HepG2 (cell line): ENCODE data around the gene ESR1. TPM values are rescaled to one million over a fixed set of nuclear protein-coding genes. Genes with fewer than 3 reads are reported as not detected.

Experiments used
- ATAC-seq: fragments of 200-7000 bp; cut with Tn5 transposase; 3 replicates; pipeline ENCODE4 v1.9.1; 2020; ENCODE audit warnings: mild to moderate bottlenecking, moderate library complexity
- BruUV-seq: library from RNA; stranded (reverse); fragments of 400-500 nt; replicated peaks from 2 replicates; lab custom pipeline; 2021; lab: Mats Ljungman, UMichigan
- CTCF ChIA-PET: fragments of 300-600 bp; formaldehyde crosslinking; extraction: SDS; loops from one replicate; lab custom pipeline; 2021; ENCODE audit warnings: low total read pairs, inconsistent platforms, low intra/inter-chr PET ratio; lab: Yijun Ruan, JAX
- POLR2A ChIA-PET: fragments of 350-600 bp; sonication (Branson Sonifier 250); formaldehyde crosslinking; loops from one replicate; lab custom pipeline; 2020; ENCODE audit warnings: antibody characterized with exemption, inconsistent platforms; lab: Yijun Ruan, JAX
- DNase-seq: peaks from one replicate; pipeline ENCODE4 v3.0.0-alpha.2; 2015; ENCODE audit warnings: low spot score
- FAIRE-seq: peaks from 3 replicates; lab custom pipeline; 2011; peaks lifted over from hg19 to GRCh38; lab: Jason Lieb, UNC
- H2AFZ ChIP-seq: one replicate; pipeline ENCODE4 v1.6.1; 2011; ENCODE audit warnings: low read length, inconsistent platforms
- H3K27ac ChIP-seq: fragments of 300-600 bp; 3 replicates; pipeline ENCODE4 v1.8.0; 2011; ENCODE audit warnings: mixed run types, mild to moderate bottlenecking, mixed read lengths, low read length, inconsistent platforms; ENCODE audit not compliant: insufficient read depth; ENCODE audit errors: extremely low read length
- H3K27me3 ChIP-seq, 2 experiments: fragments of 200-600 bp in 1 of 2; 2 replicates in 1 of 2; 3 replicates in 1 of 2; pipeline versions ENCODE4 v1.6.0 to v1.8.0; 2011; ENCODE audit warnings: low read length in 2 of 2, mild to moderate bottlenecking in 2 of 2, moderate library complexity in 2 of 2, inconsistent platforms in 1 of 2; ENCODE audit not compliant: insufficient read depth in 2 of 2, control insufficient read depth in 1 of 2
- H3K36me3 ChIP-seq, 2 experiments: fragments of 200-600 bp in 1 of 2; replicated peaks in 1 of 2; 2 replicates in 1 of 2; 3 replicates in 1 of 2; pipeline versions ENCODE4 v1.5.1 to v1.8.0; 2011; ENCODE audit warnings: low read length in 2 of 2, inconsistent platforms in 1 of 2; ENCODE audit not compliant: insufficient read depth in 2 of 2, control insufficient read depth in 1 of 2
- H3K4me1 ChIP-seq: 2 replicates; pipeline ENCODE4 v1.5.1; 2012; ENCODE audit warnings: low read length, inconsistent platforms; ENCODE audit not compliant: insufficient read depth
- H3K4me2 ChIP-seq: 2 replicates; pipeline ENCODE4 v1.6.0; 2011; ENCODE audit warnings: low read depth, low read length, inconsistent platforms
- H3K4me3 ChIP-seq, 3 experiments: fragments of 200-600 bp in 1 of 3; sonication (generic), shearing (Covaris generic) in 1 of 3; replicated peaks in 1 of 3; 2 replicates each; pipeline ENCODE4 v1.5.1; 2011 to 2016; ENCODE audit warnings: low read length in 3 of 3, inconsistent platforms in 2 of 3, low read depth in 2 of 3, mild to moderate bottlenecking in 2 of 3, control low read depth in 1 of 3, mixed read lengths in 1 of 3; ENCODE audit not compliant: insufficient read depth in 1 of 3
- H3K79me2 ChIP-seq: one replicate; pipeline ENCODE4 v1.6.1; 2011; ENCODE audit warnings: low read length, inconsistent platforms; ENCODE audit not compliant: insufficient read depth
- H3K9ac ChIP-seq: 2 replicates; pipeline ENCODE4 v1.6.0; 2011; ENCODE audit warnings: mild to moderate bottlenecking, low read depth, low read length, inconsistent platforms; ENCODE audit not compliant: insufficient read depth
- H3K9me3 ChIP-seq: 2 replicates; pipeline ENCODE4 v1.5.1; 2012; ENCODE audit warnings: mild to moderate bottlenecking, low read length
- H4K20me1 ChIP-seq: 2 replicates; pipeline ENCODE4 v1.6.0; 2011; ENCODE audit warnings: inconsistent platforms, mild to moderate bottlenecking, low read length, moderate library complexity; ENCODE audit not compliant: insufficient read depth
- AKAP8 ChIP-seq: sonication (generic); formaldehyde crosslinking; IDR thresholded peaks from 2 replicates; pipeline ENCODE4 v1.5.1; 2020; ENCODE audit warnings: mild to moderate bottlenecking, missing genetic modification reagents
- NFKB2 ChIP-seq: sonication (generic); formaldehyde crosslinking; IDR thresholded peaks from 2 replicates; pipeline ENCODE4 v1.4.0; 2020; ENCODE audit warnings: missing genetic modification reagents, borderline replicate concordance
- SMAD1 ChIP-seq: sonication (generic); formaldehyde crosslinking; IDR thresholded peaks from 2 replicates; pipeline ENCODE4 v1.4.0; 2020; ENCODE audit warnings: missing genetic modification reagents, low read depth, mild to moderate bottlenecking, borderline replicate concordance
- SYNCRIP ChIP-seq: fragments of 200-400 bp; formaldehyde crosslinking; IDR thresholded peaks from 2 replicates; pipeline ENCODE4 v1.6.1; 2018; ENCODE audit warnings: mild to moderate bottlenecking, low read depth, low read length; ENCODE audit not compliant: insufficient read depth
- ZMYM2 ChIP-seq: sonication (generic); formaldehyde crosslinking; IDR thresholded peaks from 2 replicates; pipeline ENCODE4 v1.8.0; 2022; ENCODE audit warnings: mild to moderate bottlenecking, missing genetic modification reagents
- ZNF780A ChIP-seq: sonication (generic); formaldehyde crosslinking; IDR thresholded peaks from 2 replicates; pipeline ENCODE4 v1.8.0; 2022; ENCODE audit warnings: mild to moderate bottlenecking, missing genetic modification reagents, moderate library complexity
- WGBS: methylation state at CpG from one replicate; pipeline ENCODE4 v1.1.6; 2017; ENCODE audit warnings: low lambda C conversion rate; 5-methylcytosine and 5-hydroxymethylcytosine counted together
- in situ Hi-C: cut with HindIII; loops from 2 replicates; pipeline ENCODE4 v1.10.0; 2017; ENCODE audit warnings: low pct_unique_long_range_greater_than_20kb; ENCODE audit not compliant: extremely low pct_ligation_motif_present
- intact Hi-C: fragments of 100-400 bp; cut with micrococcal nuclease; formaldehyde crosslinking; loops from one replicate; pipeline ENCODE4 v1.10.0; 2022; ENCODE audit not compliant: unreplicated experiment
- polyA plus RNA-seq, 8 experiments: library from polyadenylated mRNA; depleted of rRNA in 3 of 8; stranded (reverse) in 7 of 8; unstranded in 1 of 8; fragments of >200 nt; fragmentation: Illumina TruSeq in 4 of 8; extraction: Trizol in 4 of 8; gene quantifications; 2 replicates each; pipeline versions ENCODE4 v1.2.1 to v1.2.3, GENCODE V29; 2011 to 2016; ENCODE audit warnings: low read depth in 4 of 8, missing spikeins in 1 of 8, mixed read lengths in 1 of 8; ENCODE audit not compliant: insufficient read depth in 1 of 8
- total RNA-seq, 5 experiments: library from RNA; depleted of rRNA; stranded (reverse); fragments of >200 nt; fragmentation: Illumina TruSeq; extraction: Trizol; gene quantifications; 2 replicates each; pipeline ENCODE4 v1.2.3, GENCODE V29; 2016; ENCODE audit warnings: low read depth in 1 of 5
- TF ChIP-seq, protein P1 (sequence below): sonication (generic); formaldehyde crosslinking; conservative IDR thresholded peaks from 2 replicates; pipeline ENCODE4 v1.4.0; 2020; ENCODE audit warnings: missing genetic modification reagents
- TF ChIP-seq, protein P2 (sequence below): sonication (generic); formaldehyde crosslinking; conservative IDR thresholded peaks from 2 replicates; pipeline ENCODE4 v1.8.1; 2023; ENCODE audit warnings: missing genetic modification reagents
- TF ChIP-seq, protein P3 (sequence below): sonication (generic); formaldehyde crosslinking; IDR thresholded peaks from 2 replicates; pipeline ENCODE4 v1.4.0; 2020; ENCODE audit warnings: mild to moderate bottlenecking, missing genetic modification reagents

Gene ESR1
- total and polyA plus RNA-seq, 2 of the 13 experiments (the other 11 are each of a cell fraction or from before 2014, with no cell fraction given): not detected

DNA sequence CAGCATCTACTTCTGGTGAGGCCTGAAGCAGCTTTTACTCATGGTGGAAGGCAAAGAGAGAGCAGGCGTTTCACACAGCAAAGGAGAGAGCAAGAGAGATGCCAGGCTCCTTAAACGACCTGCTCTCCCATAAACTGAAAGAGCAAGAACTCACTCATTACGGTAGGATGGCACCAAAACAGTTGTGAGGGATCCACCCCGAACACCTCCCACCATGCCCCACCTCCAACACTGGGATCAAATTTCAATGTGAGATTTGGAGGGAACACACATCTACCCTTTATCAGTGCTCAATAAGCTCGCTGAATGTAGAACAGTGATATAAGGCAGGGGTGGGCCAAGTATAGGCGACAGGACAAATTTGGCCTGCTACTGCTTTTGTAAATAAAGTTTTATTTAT, 244.6 kb downstream of the ESR1 start:
- H3K9me3 ChIP-seq: no peaks in the 10 kb centered on the region
- 0 out of 2 replicates have a peak, but pooled peaks cover 7% of the 10 kb centered on the region for H3K4me1 ChIP-seq
- no peaks in the 10 kb centered on the region for H3K79me2 ChIP-seq
- no peak for DNase-seq
- no peak overlapping the region for H3K4me2 ChIP-seq
- H3K36me3 ChIP-seq: no peaks in the 10 kb centered on the region
- H3K4me3 ChIP-seq: no peak overlapping the region
- FAIRE-seq: no peak
- H2AFZ ChIP-seq: no peak overlapping the region
- in situ Hi-C loops (no loop called here), intact Hi-C loops (no loop called here)
- no peaks in the 10 kb centered on the region for H4K20me1 ChIP-seq
- no peak for TF ChIP-seq SMAD1 (CRISPR knock-in tag)
- TF ChIP-seq ZMYM2 (CRISPR knock-in tag): no peak
- no peak for TF ChIP-seq NFKB2 (CRISPR knock-in tag)
- TF ChIP-seq ZNF780A (CRISPR knock-in tag): no peak
- TF ChIP-seq, protein P1, sequence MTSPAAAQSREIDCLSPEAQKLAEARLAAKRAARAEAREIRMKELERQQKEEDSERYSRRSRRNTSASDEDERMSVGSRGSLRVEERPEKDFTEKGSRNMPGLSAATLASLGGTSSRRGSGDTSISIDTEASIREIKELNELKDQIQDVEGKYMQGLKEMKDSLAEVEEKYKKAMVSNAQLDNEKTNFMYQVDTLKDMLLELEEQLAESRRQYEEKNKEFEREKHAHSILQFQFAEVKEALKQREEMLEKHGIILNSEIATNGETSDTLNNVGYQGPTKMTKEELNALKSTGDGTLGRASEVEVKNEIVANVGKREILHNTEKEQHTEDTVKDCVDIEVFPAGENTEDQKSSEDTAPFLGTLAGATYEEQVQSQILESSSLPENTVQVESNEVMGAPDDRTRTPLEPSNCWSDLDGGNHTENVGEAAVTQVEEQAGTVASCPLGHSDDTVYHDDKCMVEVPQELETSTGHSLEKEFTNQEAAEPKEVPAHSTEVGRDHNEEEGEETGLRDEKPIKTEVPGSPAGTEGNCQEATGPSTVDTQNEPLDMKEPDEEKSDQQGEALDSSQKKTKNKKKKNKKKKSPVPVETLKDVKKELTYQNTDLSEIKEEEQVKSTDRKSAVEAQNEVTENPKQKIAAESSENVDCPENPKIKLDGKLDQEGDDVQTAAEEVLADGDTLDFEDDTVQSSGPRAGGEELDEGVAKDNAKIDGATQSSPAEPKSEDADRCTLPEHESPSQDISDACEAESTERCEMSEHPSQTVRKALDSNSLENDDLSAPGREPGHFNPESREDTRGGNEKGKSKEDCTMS (CRISPR knock-in tag): no peak
- TF ChIP-seq, protein P2, sequence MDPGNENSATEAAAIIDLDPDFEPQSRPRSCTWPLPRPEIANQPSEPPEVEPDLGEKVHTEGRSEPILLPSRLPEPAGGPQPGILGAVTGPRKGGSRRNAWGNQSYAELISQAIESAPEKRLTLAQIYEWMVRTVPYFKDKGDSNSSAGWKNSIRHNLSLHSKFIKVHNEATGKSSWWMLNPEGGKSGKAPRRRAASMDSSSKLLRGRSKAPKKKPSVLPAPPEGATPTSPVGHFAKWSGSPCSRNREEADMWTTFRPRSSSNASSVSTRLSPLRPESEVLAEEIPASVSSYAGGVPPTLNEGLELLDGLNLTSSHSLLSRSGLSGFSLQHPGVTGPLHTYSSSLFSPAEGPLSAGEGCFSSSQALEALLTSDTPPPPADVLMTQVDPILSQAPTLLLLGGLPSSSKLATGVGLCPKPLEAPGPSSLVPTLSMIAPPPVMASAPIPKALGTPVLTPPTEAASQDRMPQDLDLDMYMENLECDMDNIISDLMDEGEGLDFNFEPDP (CRISPR knock-in tag): no peak
- TF ChIP-seq SYNCRIP: no peak
- TF ChIP-seq, protein P3, sequence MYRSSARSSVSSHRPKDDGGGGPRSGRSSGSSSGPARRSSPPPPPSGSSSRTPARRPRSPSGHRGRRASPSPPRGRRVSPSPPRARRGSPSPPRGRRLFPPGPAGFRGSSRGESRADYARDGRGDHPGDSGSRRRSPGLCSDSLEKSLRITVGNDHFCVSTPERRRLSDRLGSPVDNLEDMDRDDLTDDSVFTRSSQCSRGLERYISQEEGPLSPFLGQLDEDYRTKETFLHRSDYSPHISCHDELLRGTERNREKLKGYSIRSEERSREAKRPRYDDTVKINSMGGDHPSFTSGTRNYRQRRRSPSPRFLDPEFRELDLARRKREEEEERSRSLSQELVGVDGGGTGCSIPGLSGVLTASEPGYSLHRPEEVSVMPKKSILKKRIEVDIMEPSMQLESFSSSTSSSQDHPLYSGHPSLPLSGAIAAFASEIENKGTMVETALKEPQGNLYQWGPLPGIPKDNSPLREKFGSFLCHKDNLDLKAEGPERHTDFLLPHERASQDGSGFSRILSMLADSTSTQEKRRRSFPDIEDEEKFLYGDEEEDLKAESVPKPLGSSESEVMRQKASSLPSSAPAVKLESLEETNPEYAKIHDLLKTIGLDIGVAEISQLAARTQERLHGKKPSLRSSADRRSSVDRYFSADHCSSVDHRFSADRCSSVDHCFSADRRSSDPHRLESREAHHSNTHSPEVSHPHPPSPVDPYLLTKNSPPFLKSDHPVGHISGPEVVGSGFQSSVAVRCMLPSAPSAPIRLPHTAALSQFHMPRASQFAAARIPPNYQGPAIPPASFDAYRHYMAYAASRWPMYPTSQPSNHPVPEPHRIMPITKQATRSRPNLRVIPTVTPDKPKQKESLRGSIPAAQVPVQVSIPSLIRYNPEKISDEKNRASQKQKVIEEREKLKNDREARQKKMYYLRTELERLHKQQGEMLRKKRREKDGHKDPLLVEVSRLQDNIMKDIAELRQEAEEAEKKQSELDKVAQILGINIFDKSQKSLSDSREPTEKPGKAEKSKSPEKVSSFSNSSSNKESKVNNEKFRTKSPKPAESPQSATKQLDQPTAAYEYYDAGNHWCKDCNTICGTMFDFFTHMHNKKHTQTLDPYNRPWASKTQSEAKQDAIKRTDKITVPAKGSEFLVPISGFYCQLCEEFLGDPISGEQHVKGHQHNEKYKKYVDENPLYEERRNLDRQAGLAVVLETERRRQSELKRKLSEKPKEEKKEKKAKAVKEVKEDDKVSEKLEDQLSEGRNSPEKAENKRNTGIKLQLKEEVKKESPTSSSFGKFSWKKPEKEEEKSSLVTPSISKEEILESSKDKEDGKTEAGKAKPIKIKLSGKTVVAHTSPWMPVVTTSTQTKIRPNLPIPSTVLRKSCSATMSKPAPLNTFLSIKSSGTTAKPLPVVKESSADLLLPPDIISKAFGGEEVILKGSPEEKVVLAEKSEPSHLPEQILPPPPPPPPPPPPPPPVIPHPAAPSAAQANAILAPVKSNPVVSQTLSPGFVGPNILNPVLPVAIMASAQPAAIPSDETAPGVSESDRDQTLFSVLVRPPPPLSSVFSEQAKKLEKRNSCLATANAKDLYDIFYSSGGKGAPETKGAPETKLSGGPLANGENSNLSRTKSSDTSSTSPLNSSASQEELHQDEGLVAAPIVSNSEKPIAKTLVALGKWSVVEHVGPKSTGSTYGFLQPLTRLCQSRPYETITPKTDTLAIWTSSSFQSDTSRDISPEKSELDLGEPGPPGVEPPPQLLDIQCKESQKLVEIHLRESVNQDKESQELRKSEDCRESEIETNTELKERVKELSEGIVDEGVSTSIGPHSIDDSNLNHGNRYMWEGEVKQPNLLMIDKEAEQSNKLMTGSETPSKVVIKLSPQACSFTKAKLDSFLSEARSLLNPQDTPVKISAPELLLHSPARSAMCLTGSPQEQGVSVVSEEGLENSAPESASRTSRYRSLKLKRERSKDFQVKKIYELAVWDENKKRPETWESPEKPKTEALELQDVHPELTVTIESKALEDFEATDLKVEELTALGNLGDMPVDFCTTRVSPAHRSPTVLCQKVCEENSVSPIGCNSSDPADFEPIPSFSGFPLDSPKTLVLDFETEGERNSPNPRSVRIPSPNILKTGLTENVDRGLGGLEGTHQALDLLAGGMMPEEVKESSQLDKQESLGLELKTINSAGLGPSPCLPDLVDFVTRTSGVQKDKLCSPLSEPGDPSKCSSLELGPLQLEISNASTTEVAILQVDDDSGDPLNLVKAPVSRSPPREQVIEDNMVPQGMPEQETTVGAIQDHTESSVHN: no peak
- no peak for TF ChIP-seq AKAP8 (CRISPR knock-in tag)
- CTCF ChIA-PET: no interaction called here
- no peak for ATAC-seq
- POLR2A ChIA-PET: no interaction called here
- no TSS peak for BruUV-seq
- no peak overlapping the region for H3K9ac ChIP-seq
- WGBS: 20% methylated on average over 6 of the region's 6 CpGs
- no peak overlapping the region for H3K27ac ChIP-seq
- peaks cover 0 to 3% of the 10 kb centered on the region in 2 experiments; a peak in 3 of 5 replicates for H3K27me3 ChIP-seq
